Psoas muscle (tissue), 8 donors: ENCODE measurements around the gene ADAMTS12. TPM values are rescaled to one million over a fixed set of nuclear protein-coding genes. Genes with fewer than 3 reads are reported as not detected.

Experiments used
- ATAC-seq, 4 donors: fragments of 200-7000 bp; cut with Tn5 transposase; one replicate each; pipeline ENCODE4 v1.9.1; 2020; ENCODE audit warnings: moderate library complexity in 3 of 4, mild to moderate bottlenecking in 2 of 4
- DNase-seq, 2 donors: peaks; one replicate each; pipeline ENCODE4 v3.0.0-alpha.2; 2020
- H3K27ac ChIP-seq: fragments of 200-600 bp; one replicate; pipeline ENCODE4 v1.8.0; 2022
- H3K27me3 ChIP-seq, 3 donors: fragments of 200-600 bp in 1 of 3; one replicate each; pipeline versions ENCODE4 v1.6.1 to v1.8.0; 2013 to 2022; ENCODE audit warnings: low read length in 2 of 3, mild to moderate bottlenecking in 2 of 3, moderate library complexity in 1 of 3; ENCODE audit not compliant: insufficient read depth in 3 of 3
- H3K36me3 ChIP-seq, 2 donors: fragments of 200-600 bp in 1 of 2; one replicate each; pipeline versions ENCODE4 v1.6.1 to v1.8.0; 2013 to 2022; ENCODE audit warnings: low read depth in 1 of 2, mild to moderate bottlenecking in 1 of 2, moderate library complexity in 1 of 2; ENCODE audit not compliant: insufficient read depth in 1 of 2
- H3K4me1 ChIP-seq: fragments of 200-600 bp; one replicate; pipeline ENCODE4 v1.8.0; 2022
- H3K4me3 ChIP-seq: fragments of 200-600 bp; one replicate; pipeline ENCODE4 v1.8.0; 2022; ENCODE audit warnings: mild to moderate bottlenecking
- H3K9me3 ChIP-seq: fragments of 200-600 bp; one replicate; pipeline ENCODE4 v1.8.0; 2022
- CTCF ChIP-seq: fragments of 200-600 bp; IDR thresholded peaks from one replicate; pipeline ENCODE4 v1.8.0; 2022; ENCODE audit warnings: antibody characterized with exemption
- WGBS, 3 donors: extraction: QIAGEN DNeasy Blood & Tissue Kit; methylation state at CpG; one replicate each; pipeline versions ENCODE4 v1.1.6 to v1.1.7; 2013; 5-methylcytosine and 5-hydroxymethylcytosine counted together
- intact Hi-C, 2 donors: fragments of 100-400 bp; cut with DNase I; formaldehyde crosslinking; loops; one replicate each; pipeline versions ENCODE4 v1.11.0 to v1.14.2; 2022
- polyA plus RNA-seq, 3 donors: library from polyadenylated mRNA; stranded (reverse); fragments of 200-250 nt; gene quantifications; one replicate each; pipeline ENCODE4 v1.2.3, GENCODE V29; 2013
- total RNA-seq, 4 donors: library from RNA; stranded (reverse); fragmentation: NEBNext Ultra II Directional in 2 of 4; extraction: Animal tissue kit (Norgen Biotek cat#: 25700) in 2 of 4; gene quantifications; one replicate each; pipeline versions ENCODE4 v1.2.1 to v1.2.4, GENCODE V29; 2021 to 2023
- donor health status: healthy with polysubstance abuse.
- donor health status: DM: no; HTN: no; CAD: no; lungs with moderate emphysema.
- donor health status: Bipolar disorder and iron deficiency.
- donor health status: healthy.
- donor health status: DM: yes; HTN: yes; CAD: no.
- donor health status: DM: no; HTN: no; CAD: no.
- donor health status: DM: no; HTN: no; CAD: no.
- donor health status: DM: yes; HTN: yes; CAD: no.

The ADAMTS12 gene
- total and polyA plus RNA-seq, 7 donors = 0.19 to 1.2 (median 0.88) TPM

GRCh38 chr5:33848554-33848953 is 43.2 kb downstream of the ADAMTS12 start:
- Histone ChIP-seq H3K4me3 (no peak overlapping the region), H3K9me3 (no peaks in the 10 kb centered on the region), H3K27ac (no peak overlapping the region), H3K4me1 (no peaks in the 10 kb centered on the region), H3K36me3 (no peaks in the 10 kb centered on the region), H3K27me3 (no peaks in the 10 kb centered on the region)
- ATAC-seq = no peak
- 81 to 94% (median 85%) methylated on average over 2 of the region's 2 CpGs for WGBS, 3 donors
- intact Hi-C loops = no loop called here
- no peak for TF ChIP-seq CTCF
- no peak for DNase-seq

GRCh38 chr5:33846851-33847250 is 44.9 kb downstream of the ADAMTS12 start:
- DNase-seq (no peak), ATAC-seq (no peak)
- intact Hi-C loops = no loop called here
- no peak overlapping the region for H3K27ac ChIP-seq
- H3K36me3 ChIP-seq = no peaks in the 10 kb centered on the region
- no peak for TF ChIP-seq CTCF
- no peaks in the 10 kb centered on the region for H3K9me3 ChIP-seq
- H3K4me1 ChIP-seq = no peaks in the 10 kb centered on the region
- no peak overlapping the region for H3K4me3 ChIP-seq
- H3K27me3 ChIP-seq = no peaks in the 10 kb centered on the region
- 57 to 71% (median 69%) methylated on average over 2 of the region's 2 CpGs for WGBS, 3 donors

- H3K9me3 ChIP-seq = no peaks in the 10 kb centered on the region
- no peaks in the 10 kb centered on the region for H3K27me3 ChIP-seq
- intact Hi-C loops = no loop called here
- WGBS, 3 donors = 74 to 85% (median 82%) methylated on average over 3 of the region's 3 CpGs
- H3K27ac ChIP-seq = no peak overlapping the region
- H3K36me3 ChIP-seq = no peaks in the 10 kb centered on the region
- no peak for TF ChIP-seq CTCF
- ATAC-seq (no peak), DNase-seq (no peak)
- no peaks in the 10 kb centered on the region for H3K4me1 ChIP-seq
- H3K4me3 ChIP-seq = no peak overlapping the region
Observed at GRCh38 chr5:33843579-33843978, 48.2 kb downstream of the ADAMTS12 start.

GRCh38 chr5:33842456-33842855 is 49.3 kb downstream of the ADAMTS12 start:
- no peak for DNase-seq
- H3K36me3 ChIP-seq = no peaks in the 10 kb centered on the region
- no peak for ATAC-seq
- 79 to 89% (median 82%) methylated on average over 2 of the region's 2 CpGs for WGBS, 3 donors
- no peak overlapping the region for H3K4me3 ChIP-seq
- intact Hi-C loops = no loop called here
- no peaks in the 10 kb centered on the region for H3K9me3 ChIP-seq
- H3K27me3 ChIP-seq = no peaks in the 10 kb centered on the region
- H3K4me1 ChIP-seq = no peaks in the 10 kb centered on the region
- TF ChIP-seq CTCF = no peak
- H3K27ac ChIP-seq = no peak overlapping the region

- Histone ChIP-seq H3K9me3 (no peaks in the 10 kb centered on the region), H3K4me1 (no peaks in the 10 kb centered on the region), H3K27ac (no peak overlapping the region), H3K4me3 (no peak overlapping the region), H3K36me3 (no peaks in the 10 kb centered on the region), H3K27me3 (no peaks in the 10 kb centered on the region)
- no peak for TF ChIP-seq CTCF
- intact Hi-C loops = no loop called here
- ATAC-seq (no peak), DNase-seq (no peak)
- 77 to 93% (median 83%) methylated on average over 5 of the region's 5 CpGs for WGBS, 3 donors
Observed at GRCh38 chr5:33841891-33842290, 49.9 kb downstream of the ADAMTS12 start.
